Lung (tissue), 12 donors: ENCODE results near the gene TUBB4B. TPM values are rescaled to one million over a fixed set of nuclear protein-coding genes. Genes with fewer than 3 reads are reported as not detected.

ENCODE experiments used
- ATAC-seq: fragments of 200-7000 bp; cut with Tn5 transposase; one replicate; pipeline ENCODE4 v1.9.1; 2020; ENCODE audit warnings: moderate number of reproducible peaks; ENCODE audit not compliant: insufficient read depth, low FRiP score
- DNase-seq, 3 donors: peaks; one replicate each; pipeline ENCODE4 v3.0.0-alpha.2; 2013 to 2017
- H3K27ac ChIP-seq, 2 donors: one replicate each; pipeline ENCODE4 v1.5.1; 2013; ENCODE audit warnings: mild to moderate bottlenecking in 2 of 2, moderate library complexity in 2 of 2, control low read depth in 1 of 2, inconsistent platforms in 1 of 2, low read depth in 1 of 2, low read length in 1 of 2
- H3K27me3 ChIP-seq, 3 donors: one replicate each; pipeline ENCODE4 v1.5.1; 2013; ENCODE audit warnings: low read length in 2 of 3; ENCODE audit not compliant: control insufficient read depth in 3 of 3, insufficient read depth in 3 of 3
- H3K36me3 ChIP-seq, 4 donors: one replicate each; pipeline ENCODE4 v1.5.1; 2013; ENCODE audit warnings: low read length in 4 of 4, mild to moderate bottlenecking in 1 of 4, moderate library complexity in 1 of 4; ENCODE audit not compliant: control insufficient read depth in 4 of 4, insufficient read depth in 4 of 4
- H3K4me1 ChIP-seq, 5 donors: one replicate each; pipeline ENCODE4 v1.5.1; 2013; ENCODE audit warnings: low read length in 5 of 5, mild to moderate bottlenecking in 2 of 5, moderate library complexity in 1 of 5; ENCODE audit not compliant: control insufficient read depth in 5 of 5, insufficient read depth in 5 of 5
- H3K4me3 ChIP-seq: one replicate; pipeline ENCODE4 v1.5.1; 2013; ENCODE audit warnings: mild to moderate bottlenecking, control low read depth, moderate library complexity
- H3K9ac ChIP-seq, 2 donors: one replicate each; pipeline ENCODE4 v1.5.1; 2013; ENCODE audit warnings: low read length in 2 of 2, control low read depth in 1 of 2; ENCODE audit not compliant: insufficient read depth in 1 of 2
- H3K9me3 ChIP-seq, 4 donors: one replicate each; pipeline ENCODE4 v1.5.1; 2013; ENCODE audit warnings: low read length in 3 of 4, mild to moderate bottlenecking in 1 of 4, moderate library complexity in 1 of 4; ENCODE audit not compliant: control insufficient read depth in 4 of 4, insufficient read depth in 3 of 4
- CTCF ChIP-seq: IDR thresholded peaks from 2 replicates; pipeline ENCODE4 v1.5.1; 2012; ENCODE audit warnings: mild to moderate bottlenecking; ENCODE audit errors: control extremely low read depth, extremely low read depth
- WGBS, 2 donors: extraction: QIAGEN DNeasy Blood & Tissue Kit; methylation state at CpG; one replicate each; pipeline ENCODE4 v1.1.7; 2013; 5-methylcytosine and 5-hydroxymethylcytosine counted together
- polyA plus RNA-seq, 2 donors: library from polyadenylated mRNA; stranded (reverse); fragments of 200-250 nt; gene quantifications; one replicate each; pipeline ENCODE4 v1.2.1, GENCODE V29; 2013
- total RNA-seq, 2 donors: library from RNA; depleted of rRNA in 1 of 2; stranded (reverse); fragments of >200 nt in 1 of 2; gene quantifications; one replicate each; pipeline ENCODE4 v1.2.1, GENCODE V29; 2014 to 2021
- donor health status: control.
- donor health status: control.
- donor health status: Bipolar disorder and iron deficiency.
- donor health status: healthy.
- donor health status: DM: yes; HTN: yes; CAD: no.

The TUBB4B gene
- total and polyA plus RNA-seq, 4 donors = 163 to 505 (median 332) TPM

GRCh38 chr9:137253717-137254623 lies 12.9 kb downstream of the TUBB4B start:
- Histone ChIP-seq H3K4me1 (peaks cover 0 to 22% (median 12%) of the 10 kb centered on the region in 5 donors), H3K36me3 (peaks cover 0 to 14% (median 9%) of the 10 kb centered on the region in 4 donors), H3K27ac (no peak overlapping the region), H3K9ac (peak overlapping the region in 1 of 2 donors; percentile 13), H3K27me3 (no peaks in the 10 kb centered on the region), H3K4me3 (no peak overlapping the region), H3K9me3 (no peaks in the 10 kb centered on the region)
- WGBS, 2 donors = 68 to 79% methylated on average over 21 of the region's 21 CpGs
- TF ChIP-seq CTCF = no peak
- ATAC-seq = no peak
- no peak for DNase-seq

DNA sequence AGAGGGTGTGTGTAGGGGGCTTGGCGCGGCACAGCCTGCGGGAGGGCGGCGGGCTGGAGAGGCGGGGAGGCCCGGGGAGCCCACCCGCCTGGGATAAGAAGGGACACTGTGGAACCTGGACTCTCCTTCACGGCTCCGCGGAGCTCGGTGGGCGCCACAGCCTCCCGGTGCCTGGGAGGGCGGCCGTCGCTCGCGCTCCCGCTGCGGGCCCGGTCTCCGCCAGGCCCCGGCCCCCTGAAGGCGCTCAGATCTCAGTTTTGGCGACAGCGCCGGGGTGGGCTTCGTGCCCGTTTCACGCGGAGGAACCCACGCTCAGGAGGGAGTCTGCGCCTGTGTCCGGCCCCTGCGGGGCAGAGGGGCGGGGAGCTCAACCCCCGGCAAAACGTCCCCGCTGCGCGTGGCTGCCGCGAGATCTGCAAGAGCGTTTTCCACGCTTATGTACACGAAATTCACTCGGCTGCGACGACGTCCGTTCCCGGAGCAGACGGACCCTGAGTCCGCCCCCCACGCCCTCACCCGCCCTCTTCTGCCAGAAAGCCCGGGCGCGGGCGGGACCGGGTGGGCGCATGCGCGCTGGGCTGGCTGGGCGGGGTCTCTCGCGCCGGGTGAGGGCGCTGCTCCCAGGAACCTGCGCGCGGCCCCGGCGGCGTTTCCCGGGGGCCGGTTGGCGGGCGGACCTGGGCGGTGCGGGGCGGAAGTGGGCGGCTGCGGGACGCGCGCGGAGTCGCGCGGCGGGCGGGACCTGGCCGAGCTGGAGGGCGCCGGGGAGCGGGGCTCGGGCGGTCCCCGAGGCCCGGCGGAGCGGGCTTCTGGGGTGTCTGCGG lies 13.7 kb downstream of the TUBB4B start, which contains the start of gene NELFB:
TSS of gene NELFB (plus strand) at position 704 of the 824 bp plus-strand sequence.
- peak; percentile 89 for ATAC-seq
- H3K27me3 ChIP-seq = no peaks in the 10 kb centered on the region
- H3K9me3 ChIP-seq = no peaks in the 10 kb centered on the region
- H3K9ac ChIP-seq = peak within 1 kb of the TSS; percentile 53 to 68
- peak; percentile 93 to 95 (median 94) for DNase-seq
- peak within 1 kb of the TSS; percentile 98 for H3K4me3 ChIP-seq
- no peak for TF ChIP-seq CTCF
- WGBS, 2 donors = 2% methylated on average over 91 to 105 of the region's 105 CpGs
- H3K36me3 ChIP-seq = peaks cover 3 to 17% (median 13%) of the 10 kb centered on the region in 4 donors
- peak within 1 kb of the TSS; percentile 70 to 78 for H3K27ac ChIP-seq
- peaks cover 0 to 22% (median 12%) of the 10 kb centered on the region in 5 donors for H3K4me1 ChIP-seq

DNA sequence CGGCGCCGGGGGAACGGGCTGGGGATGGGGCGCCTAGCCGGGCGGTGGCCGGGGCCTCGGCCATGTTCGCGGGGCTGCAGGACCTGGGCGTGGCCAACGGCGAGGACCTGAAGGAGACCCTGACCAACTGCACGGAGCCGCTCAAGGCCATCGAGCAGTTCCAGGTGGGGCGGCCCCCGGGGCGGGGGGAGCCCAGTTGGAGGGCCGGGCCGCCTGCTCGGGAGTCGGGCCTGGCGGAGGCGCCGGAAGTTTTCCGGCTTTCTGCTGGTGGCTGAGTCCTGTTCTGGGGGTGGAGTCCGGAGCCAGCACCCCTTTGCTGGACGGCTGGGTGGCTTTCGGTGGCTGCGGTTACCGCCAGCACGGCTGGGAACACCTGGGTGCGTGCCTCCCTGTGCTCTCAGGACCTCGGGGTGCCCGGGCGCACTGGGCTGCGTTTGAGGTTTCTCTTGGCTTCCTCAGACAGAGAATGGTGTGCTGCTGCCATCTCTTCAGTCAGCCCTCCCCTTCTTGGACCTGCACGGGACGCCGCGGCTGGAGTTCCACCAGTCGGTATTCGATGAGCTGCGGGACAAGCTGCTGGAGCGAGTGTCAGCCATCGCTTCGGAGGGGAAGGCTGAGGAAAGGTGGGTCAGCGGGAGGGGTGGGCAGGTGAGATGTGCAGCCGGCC lies 14.5 kb downstream of the TUBB4B start:
- H3K4me1 ChIP-seq = peaks cover 0 to 22% (median 12%) of the 10 kb centered on the region in 5 donors
- H3K27ac ChIP-seq = peak overlapping the region; percentile 70 to 78

More for the DNA sequence above, 14.5 kb downstream of the TUBB4B start:
- DNase-seq (no peak), ATAC-seq (peak; percentile 37)
- peak overlapping the region; percentile 53 to 68 for H3K9ac ChIP-seq
- H3K4me3 ChIP-seq = peak overlapping the region; percentile 98
- 2 to 4% methylated on average over 46 to 51 of the region's 51 CpGs for WGBS, 2 donors
- no peaks in the 10 kb centered on the region for H3K9me3 ChIP-seq
- no peaks in the 10 kb centered on the region for H3K27me3 ChIP-seq
- H3K36me3 ChIP-seq = peaks cover 3 to 17% (median 13%) of the 10 kb centered on the region in 4 donors
- TF ChIP-seq CTCF = no peak
